HT-29 (cell line): ENCODE results near the gene GIPR. TPM values are rescaled to one million over a fixed set of nuclear protein-coding genes. Genes with fewer than 3 reads are reported as not detected.
"Not testable (repeated sequence)": the region's sequence is repeated elsewhere in the genome, so short reads cannot be mapped to it uniquely, and the experiment has no call there.

Experiments used
- DNase-seq: peaks from one replicate; pipeline ENCODE4 v3.0.0-alpha.2; 2015; ENCODE audit warnings: low spot score
- total RNA-seq: library from RNA; depleted of rRNA; stranded (reverse); fragments of >200 nt; shearing (Covaris generic); gene quantifications from 2 replicates; pipeline ENCODE4 v1.2.3, GENCODE V29; 2014

Gene GIPR
- total RNA-seq, 1 experiment from 2014 or later, result 5.1 TPM

GRCh38 chr19:45645631-45646344 is 22.2 kb upstream of the GIPR start:
- peak; percentile 98 for DNase-seq

DNA sequence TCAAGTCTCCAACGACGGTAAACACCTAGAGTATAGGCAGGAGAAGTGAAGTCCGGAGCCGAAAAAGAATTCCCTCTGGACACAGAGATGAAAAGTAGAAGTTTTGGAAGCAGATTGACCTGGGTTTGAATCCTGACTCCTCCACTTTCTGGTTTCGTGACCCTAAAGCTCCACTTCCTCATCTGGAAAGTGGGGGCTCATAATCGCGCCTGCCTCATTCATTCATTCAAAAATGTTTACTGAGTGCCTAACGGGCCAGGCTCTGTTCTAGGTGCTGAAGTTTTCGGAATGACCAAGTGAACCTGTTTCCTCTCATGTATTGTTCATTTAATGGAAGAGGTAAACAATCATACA is 21.7 kb upstream of the GIPR start:
- no peak for DNase-seq

DNA sequence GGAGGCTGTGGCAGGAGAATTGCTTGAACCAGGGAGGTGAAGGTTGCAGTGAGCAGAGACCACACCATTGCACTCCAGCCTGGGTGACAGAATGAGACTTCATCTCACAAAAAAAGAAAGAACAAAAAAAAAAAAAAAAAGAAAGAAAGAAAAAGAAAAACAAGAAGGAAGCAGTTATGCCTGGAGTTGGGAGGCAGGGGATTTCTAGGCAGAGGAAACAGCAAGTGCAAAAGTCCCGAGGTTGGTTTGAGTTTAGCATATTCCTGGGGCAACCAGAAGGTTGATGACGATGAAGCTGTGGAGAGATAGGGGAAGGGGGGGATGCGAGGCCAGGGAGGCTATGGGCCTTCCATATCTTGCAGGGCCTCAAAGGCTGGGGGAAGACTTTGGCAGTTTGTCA is 17.3 kb upstream of the GIPR start:
- no peak for DNase-seq

DNA sequence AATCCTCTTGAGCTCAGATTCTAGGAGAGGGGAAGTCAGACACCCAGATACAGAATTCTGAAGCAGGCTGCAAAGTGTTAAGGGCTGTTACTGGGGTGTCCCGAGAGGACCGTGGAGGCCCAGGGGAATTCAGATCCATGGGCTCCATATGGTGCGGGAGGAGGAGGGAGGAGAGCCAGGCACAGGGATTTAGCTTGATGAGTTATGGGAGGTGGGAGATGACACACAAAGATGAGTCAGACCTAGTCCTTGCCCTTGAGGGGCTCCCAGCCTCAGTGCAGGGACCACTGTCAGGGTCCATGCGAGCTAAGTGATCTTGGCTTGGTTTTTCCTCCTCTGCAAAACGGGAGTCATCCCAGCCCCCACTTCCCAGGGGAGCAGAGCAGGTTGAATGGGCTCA is 14.4 kb upstream of the GIPR start:
- no peak for DNase-seq

- DNase-seq, result no peak
These were observed 12.9 kb upstream of the GIPR start for GRCh38 chr19:45655073-45655472.

- no peak for DNase-seq
These were observed 10.4 kb upstream of the GIPR start for GRCh38 chr19:45657520-45658167.

DNA sequence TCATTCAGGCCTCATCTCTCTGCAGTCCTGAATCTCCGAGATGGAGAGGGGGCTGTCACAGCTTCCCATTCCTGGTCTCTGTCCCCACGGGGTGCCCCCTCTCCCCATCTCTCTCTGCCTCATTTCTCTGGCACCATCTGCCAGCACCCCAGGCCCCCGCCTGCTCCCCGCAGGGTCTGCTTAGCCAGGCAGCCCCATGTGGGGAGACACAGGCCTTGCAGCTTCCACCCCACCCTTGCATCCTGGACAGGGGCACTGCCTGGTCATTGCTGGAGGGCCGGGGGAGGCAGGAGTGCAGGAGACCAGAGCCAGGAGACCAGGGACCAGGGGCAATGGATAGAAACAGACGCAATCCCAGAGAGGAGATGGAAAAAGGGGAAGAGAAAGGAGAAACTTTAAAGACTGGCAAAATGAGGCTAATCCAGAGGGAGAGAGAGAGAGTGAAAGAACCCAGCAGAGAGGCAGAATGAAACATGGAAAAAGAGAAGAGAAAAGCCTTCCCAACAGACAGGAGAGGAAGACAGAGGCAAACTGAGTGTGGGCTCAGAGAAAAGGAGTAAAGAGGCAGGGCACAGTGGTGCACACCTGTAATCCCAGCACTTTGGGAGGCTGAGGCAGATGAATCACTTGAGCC is 8.8 kb upstream of the GIPR start:
- DNase-seq, result no peak

- DNase-seq, result no peak
These were observed 7.4 kb upstream of the GIPR start for GRCh38 chr19:45660636-45661035.

DNA sequence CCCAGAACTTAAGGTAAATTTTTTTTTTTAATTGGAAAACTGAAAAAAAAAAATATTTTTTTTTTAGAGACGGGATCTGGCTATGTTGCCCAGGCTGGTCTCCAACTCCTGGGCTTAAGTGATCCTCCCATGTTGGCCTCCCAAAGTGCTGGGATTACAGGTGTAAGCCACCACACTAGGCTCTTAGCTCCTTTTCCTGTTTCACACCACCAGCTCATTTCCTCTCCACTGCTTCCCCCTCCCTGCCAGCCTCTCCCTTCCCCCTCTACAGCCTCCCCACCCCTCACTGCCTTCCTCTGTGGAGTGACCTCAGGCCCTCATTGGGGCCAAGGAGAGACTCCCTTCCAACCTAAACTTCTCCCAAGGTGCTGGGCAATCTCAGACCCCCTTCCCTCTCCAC is 4.2 kb upstream of the GIPR start:
- no peak for DNase-seq

DNA sequence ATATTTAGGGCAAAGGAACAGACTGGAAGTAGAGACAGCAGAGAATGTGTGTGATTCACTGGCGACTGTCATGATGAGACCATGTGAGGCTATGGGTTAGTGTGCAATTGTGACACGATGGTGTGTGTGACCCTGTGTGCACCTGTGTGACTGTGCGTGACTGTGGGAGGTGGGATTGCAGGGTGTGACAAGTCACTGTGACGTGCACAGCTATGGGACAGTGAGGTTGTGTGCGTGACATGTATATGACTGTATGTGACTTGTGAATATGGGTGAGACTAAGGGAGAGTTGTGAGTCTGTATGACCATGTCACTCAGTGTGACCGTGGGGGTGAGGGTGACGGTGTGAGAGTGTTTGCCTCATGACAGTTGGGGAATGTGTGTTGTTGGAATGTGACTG is 3.4 kb upstream of the GIPR start:
- no peak for DNase-seq

- DNase-seq, result no peak
These were observed 386 bp downstream of the GIPR start for GRCh38 chr19:45668342-45668871.

DNA sequence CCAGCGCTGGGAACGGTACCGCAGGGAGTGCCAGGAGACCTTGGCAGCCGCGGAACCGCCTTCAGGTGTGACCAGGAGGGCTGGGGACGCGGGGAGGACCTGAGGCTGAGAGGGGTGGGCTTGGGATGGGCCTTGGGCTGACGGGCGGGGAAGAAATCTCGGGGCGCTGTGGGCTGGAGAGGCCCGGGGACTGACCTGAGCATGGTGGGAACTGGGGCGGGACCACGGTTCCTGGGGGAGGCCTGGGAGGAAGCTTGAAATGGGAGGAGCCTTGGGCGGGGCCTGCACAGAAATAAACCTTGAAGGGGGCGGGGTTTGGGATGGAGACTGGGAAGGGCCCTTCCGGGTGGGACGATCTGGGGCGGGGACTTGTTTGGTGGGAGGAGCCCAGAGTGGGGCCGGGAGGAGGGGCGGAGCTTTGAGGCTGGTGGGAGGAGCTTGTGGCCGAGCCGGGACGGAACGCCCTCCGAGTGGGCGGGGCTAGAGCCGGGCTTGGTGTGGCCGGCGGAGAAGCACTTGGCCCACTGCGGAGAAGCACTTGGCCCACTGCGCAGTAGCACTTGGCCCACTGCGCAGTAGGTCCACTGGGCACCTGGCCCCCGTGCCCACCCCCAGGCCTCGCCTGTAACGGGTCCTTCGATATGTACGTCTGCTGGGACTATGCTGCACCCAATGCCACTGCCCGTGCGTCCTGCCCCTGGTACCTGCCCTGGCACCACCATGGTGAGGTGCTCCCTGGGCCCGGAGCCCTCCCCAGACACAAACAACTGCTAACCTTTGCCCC is 2.8 kb downstream of the GIPR start:
- peak; percentile 98 for DNase-seq

GRCh38 chr19:45674946-45675345 is 6.9 kb downstream of the GIPR start:
- DNase-seq, result no peak

DNA sequence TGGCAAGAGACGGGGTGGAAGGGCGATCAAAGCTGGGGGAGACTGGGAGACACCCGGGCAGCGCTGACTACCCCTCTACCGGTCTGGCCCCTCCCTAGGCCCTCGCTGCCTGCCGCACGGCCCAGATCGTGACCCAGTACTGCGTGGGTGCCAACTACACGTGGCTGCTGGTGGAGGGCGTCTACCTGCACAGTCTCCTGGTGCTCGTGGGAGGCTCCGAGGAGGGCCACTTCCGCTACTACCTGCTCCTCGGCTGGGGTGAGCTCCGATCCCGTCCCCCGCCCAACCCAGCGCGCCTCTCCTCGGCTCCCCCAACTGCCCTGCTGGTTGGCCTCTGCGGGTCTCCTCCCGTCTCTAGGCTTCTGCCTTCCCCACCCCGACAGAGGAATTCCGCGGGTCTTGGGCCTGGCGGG is 8.8 kb downstream of the GIPR start:
- peak; percentile 47 for DNase-seq

- peak; percentile 100 for DNase-seq
These were observed 9.6 kb downstream of the GIPR start for GRCh38 chr19:45677351-45678230.

GRCh38 chr19:45681391-45682015 is 13.5 kb downstream of the GIPR start:
- peak; percentile 99 for DNase-seq

DNA sequence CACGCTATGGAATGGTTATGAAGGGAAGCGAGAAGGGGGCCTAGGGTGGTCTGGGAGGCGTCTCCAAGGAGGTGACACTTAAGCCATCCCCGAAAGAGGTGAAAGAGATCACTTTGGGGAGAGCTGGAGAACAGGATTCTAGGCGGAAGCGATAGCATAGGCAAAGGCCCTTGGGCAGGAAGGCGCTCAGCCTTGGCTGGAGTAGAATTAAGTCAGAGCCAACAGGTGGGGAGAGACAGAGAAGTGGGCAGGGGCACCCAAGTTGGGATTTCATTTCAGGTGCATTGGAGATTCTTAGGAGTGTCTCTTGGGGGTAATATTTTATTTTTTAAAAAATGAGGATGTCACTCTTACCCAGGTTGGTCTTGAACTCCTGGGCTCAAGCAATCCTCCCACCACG is 14.1 kb downstream of the GIPR start:
- DNase-seq, result no peak

DNA sequence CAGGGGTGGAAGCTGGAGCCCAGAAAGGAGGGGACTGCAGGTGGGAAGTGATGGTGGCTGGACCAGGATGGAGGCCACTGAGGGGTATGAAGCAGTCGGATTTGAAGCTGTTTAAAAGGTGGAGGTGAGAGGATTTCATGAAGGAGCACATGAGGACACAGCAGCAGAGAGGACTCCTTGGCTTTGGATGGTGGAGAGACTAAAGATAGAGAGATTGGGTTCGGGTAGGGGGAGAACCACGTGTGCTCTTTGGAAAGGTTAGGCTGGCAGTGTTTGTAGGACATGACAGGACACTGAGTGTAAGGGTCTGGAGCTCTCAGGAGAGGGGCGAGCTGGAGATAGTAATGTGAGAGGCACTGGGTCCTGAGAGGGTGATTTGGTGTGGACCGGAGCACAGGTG is 14.9 kb downstream of the GIPR start:
- DNase-seq, result no peak

DNA sequence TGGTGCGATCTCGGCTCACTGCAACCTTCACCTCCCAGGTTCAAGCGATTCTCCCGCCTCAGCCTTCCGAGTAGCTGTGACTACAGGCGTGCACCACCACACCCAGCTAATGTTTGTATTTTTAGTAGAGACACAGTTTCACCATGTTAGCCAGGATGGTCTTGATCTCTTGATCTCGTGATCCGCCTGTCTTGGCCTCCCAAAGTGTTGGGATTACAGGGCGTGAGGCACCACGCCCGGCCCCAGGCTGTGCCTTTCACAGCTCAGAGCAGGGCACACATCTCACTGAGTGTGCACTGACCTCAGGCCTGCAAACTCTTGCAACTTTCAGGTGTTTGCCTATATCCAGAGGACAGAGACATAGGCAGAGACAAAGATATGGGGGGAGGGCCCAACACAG is 17.0 kb downstream of the GIPR start:
- DNase-seq, result not testable (repeated sequence)

- DNase-seq, result no peak
These were observed 19.6 kb downstream of the GIPR start for GRCh38 chr19:45687599-45687998.
